Endometrium (tissue), 2 donors: ENCODE measurements around the gene XCR1.
A peak's percentile ranks its signal among the peaks of the same experiment; 100 is the strongest.
"Not testable (repeated sequence)": the region's sequence is repeated elsewhere in the genome, so short reads cannot be mapped to it uniquely, and the experiment has no call there.

ENCODE experiments used
- FAIRE-seq: peaks from 2 replicates; lab custom pipeline; 2012; peaks lifted over from hg19 to GRCh38; lab: Jason Lieb, UNC
- donor health status: control.
- donor health status: control.

XCR1 gene

GRCh38 chr3:46038916-46039315 is 11.6 kb upstream of the XCR1 start:
- FAIRE-seq: no peak

GRCh38 chr3:46038071-46038470 is 10.8 kb upstream of the XCR1 start:
- not testable (repeated sequence) for FAIRE-seq

- FAIRE-seq: no peak
Measured at GRCh38 chr3:46036191-46036590, 8.9 kb upstream of the XCR1 start.

GRCh38 chr3:46031747-46032146 is 4.5 kb upstream of the XCR1 start:
- no peak for FAIRE-seq

- FAIRE-seq: no peak
Measured at GRCh38 chr3:46031269-46031668, 4.0 kb upstream of the XCR1 start.

GRCh38 chr3:46030626-46031025 is 3.3 kb upstream of the XCR1 start:
- no peak for FAIRE-seq

- no peak for FAIRE-seq
Measured at GRCh38 chr3:46029953-46030543, 2.8 kb upstream of the XCR1 start.

- no peak for FAIRE-seq
Measured at GRCh38 chr3:46027736-46028397, 584 bp upstream of the XCR1 start.

- no peak for FAIRE-seq
Measured at GRCh38 chr3:46025139-46025538, 2.1 kb downstream of the XCR1 start.

GRCh38 chr3:46024131-46024530 is 3.2 kb downstream of the XCR1 start:
- FAIRE-seq: no peak

GRCh38 chr3:46022909-46023785 is 4.1 kb downstream of the XCR1 start:
- no peak for FAIRE-seq

- FAIRE-seq: no peak
Measured at GRCh38 chr3:46021516-46021915, 5.8 kb downstream of the XCR1 start.

- FAIRE-seq: no peak
Measured at GRCh38 chr3:46020766-46021510, 6.3 kb downstream of the XCR1 start.

- no peak for FAIRE-seq
Measured at GRCh38 chr3:46019707-46020106, 7.6 kb downstream of the XCR1 start.

GRCh38 chr3:46017720-46018119 is 9.6 kb downstream of the XCR1 start:
- FAIRE-seq: no peak

GRCh38 chr3:46013316-46014094 is 13.8 kb downstream of the XCR1 start:
- FAIRE-seq: no peak

- no peak for FAIRE-seq
Measured at GRCh38 chr3:46012246-46012645, 15.0 kb downstream of the XCR1 start.

GRCh38 chr3:46010519-46011113 is 16.7 kb downstream of the XCR1 start:
- peak; percentile 39 for FAIRE-seq

- no peak for FAIRE-seq
Measured at GRCh38 chr3:46008058-46008457, 19.2 kb downstream of the XCR1 start.

GRCh38 chr3:46007280-46007679 is 20.0 kb downstream of the XCR1 start:
- FAIRE-seq: no peak
